GM18861 (cell line): ENCODE data around the gene EXOC5.

Experiments used
- ATAC-seq: cut with Tn5 transposase; IDR thresholded peaks from one replicate; pipeline ENCODE4 v1.9.1; 2021; ENCODE audit not compliant: unreplicated experiment

Gene EXOC5

GRCh38 chr14:57268161-57269069, at the start of gene EXOC5, which contains the start of gene AP5M1:
EXOC5 (minus strand) TSS chr14:57268905; CDS start chr14:57268648, 257 bp downstream.
AP5M1 (plus strand) TSS chr14:57268971; CDS start chr14:57269315, 344 bp downstream.
- peak; percentile 69 for ATAC-seq

GRCh38 chr14:57317248-57317833, 48.6 kb upstream of the EXOC5 start:
- peak; percentile 74 for ATAC-seq

- ATAC-seq, result no peak
These were observed 45.8 kb upstream of the EXOC5 start for GRCh38 chr14:57314396-57315089.

GRCh38 chr14:57302883-57303282, 34.2 kb upstream of the EXOC5 start:
- no peak for ATAC-seq

GRCh38 chr14:57299511-57299910, 30.8 kb upstream of the EXOC5 start:
- no peak for ATAC-seq

- no peak for ATAC-seq
These were observed 29.1 kb upstream of the EXOC5 start for GRCh38 chr14:57297852-57298251.

- ATAC-seq, result no peak
These were observed 26.5 kb upstream of the EXOC5 start for GRCh38 chr14:57295239-57295638.

GRCh38 chr14:57293866-57294837, 25.4 kb upstream of the EXOC5 start:
- ATAC-seq, result no peak

GRCh38 chr14:57291692-57292647, 23.3 kb upstream of the EXOC5 start:
- ATAC-seq, result no peak

- no peak for ATAC-seq
These were observed 22.0 kb upstream of the EXOC5 start for GRCh38 chr14:57290751-57291150.

- ATAC-seq, result no peak
These were observed 19.0 kb upstream of the EXOC5 start for GRCh38 chr14:57287745-57288144.

- ATAC-seq, result no peak
These were observed 8.4 kb upstream of the EXOC5 start for GRCh38 chr14:57277062-57277461.

GRCh38 chr14:57275023-57275664, 6.4 kb upstream of the EXOC5 start:
- no peak for ATAC-seq

GRCh38 chr14:57274551-57274950, 5.8 kb upstream of the EXOC5 start:
- no peak for ATAC-seq

GRCh38 chr14:57273236-57273635, 4.5 kb upstream of the EXOC5 start:
- ATAC-seq, result no peak

GRCh38 chr14:57266065-57266464, 2.6 kb downstream of the EXOC5 start:
- ATAC-seq, result no peak

- no peak for ATAC-seq
These were observed 6.6 kb downstream of the EXOC5 start for GRCh38 chr14:57262117-57262516.

- no peak for ATAC-seq
These were observed 7.1 kb downstream of the EXOC5 start for GRCh38 chr14:57261604-57262003.

- ATAC-seq, result no peak
These were observed 9.0 kb downstream of the EXOC5 start for GRCh38 chr14:57259672-57260071.
